Measurements from ENCODE around the gene PTX4.

DNA sequence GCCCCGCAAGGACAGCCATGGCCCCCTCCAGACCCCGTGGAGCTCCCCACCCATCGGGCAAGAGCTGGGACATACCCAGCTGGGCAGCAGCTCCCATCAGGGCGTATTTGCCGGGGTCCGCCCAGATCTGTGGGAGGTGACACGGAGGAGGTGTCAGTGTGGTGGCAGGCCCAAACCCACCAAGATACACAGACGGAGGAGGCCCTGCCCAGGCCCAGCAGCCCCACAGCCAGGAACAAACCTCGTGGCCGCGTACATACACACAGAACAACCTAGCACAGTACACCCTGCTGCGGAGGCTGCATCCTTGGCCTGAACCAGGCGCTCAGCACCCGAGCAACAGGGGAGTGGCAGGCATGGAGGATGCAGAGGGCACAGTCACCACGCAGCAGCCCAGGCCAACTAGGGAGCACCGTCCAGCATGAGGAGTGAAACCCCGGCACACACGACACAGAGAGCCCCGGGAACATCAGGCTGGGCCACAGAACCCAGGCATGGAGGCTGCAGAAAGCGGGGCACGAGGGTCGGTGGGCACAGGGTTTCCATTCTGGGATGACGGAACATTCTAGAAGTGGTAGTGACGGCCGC is 39.4 kb downstream of the PTX4 start:
- no peak for TF ChIP-seq FOXP2 (optimal IDR thresholded peaks at IDR 0.05; ENCODE audit: borderline replicate concordance, extremely low read depth, extremely low read length, insufficient read depth)
- TF ChIP-seq POLR2AphosphoS5 (IDR thresholded peaks at IDR 0.05; ENCODE audit: low read depth, low read length) = no peak
- TF ChIP-seq, protein P1, sequence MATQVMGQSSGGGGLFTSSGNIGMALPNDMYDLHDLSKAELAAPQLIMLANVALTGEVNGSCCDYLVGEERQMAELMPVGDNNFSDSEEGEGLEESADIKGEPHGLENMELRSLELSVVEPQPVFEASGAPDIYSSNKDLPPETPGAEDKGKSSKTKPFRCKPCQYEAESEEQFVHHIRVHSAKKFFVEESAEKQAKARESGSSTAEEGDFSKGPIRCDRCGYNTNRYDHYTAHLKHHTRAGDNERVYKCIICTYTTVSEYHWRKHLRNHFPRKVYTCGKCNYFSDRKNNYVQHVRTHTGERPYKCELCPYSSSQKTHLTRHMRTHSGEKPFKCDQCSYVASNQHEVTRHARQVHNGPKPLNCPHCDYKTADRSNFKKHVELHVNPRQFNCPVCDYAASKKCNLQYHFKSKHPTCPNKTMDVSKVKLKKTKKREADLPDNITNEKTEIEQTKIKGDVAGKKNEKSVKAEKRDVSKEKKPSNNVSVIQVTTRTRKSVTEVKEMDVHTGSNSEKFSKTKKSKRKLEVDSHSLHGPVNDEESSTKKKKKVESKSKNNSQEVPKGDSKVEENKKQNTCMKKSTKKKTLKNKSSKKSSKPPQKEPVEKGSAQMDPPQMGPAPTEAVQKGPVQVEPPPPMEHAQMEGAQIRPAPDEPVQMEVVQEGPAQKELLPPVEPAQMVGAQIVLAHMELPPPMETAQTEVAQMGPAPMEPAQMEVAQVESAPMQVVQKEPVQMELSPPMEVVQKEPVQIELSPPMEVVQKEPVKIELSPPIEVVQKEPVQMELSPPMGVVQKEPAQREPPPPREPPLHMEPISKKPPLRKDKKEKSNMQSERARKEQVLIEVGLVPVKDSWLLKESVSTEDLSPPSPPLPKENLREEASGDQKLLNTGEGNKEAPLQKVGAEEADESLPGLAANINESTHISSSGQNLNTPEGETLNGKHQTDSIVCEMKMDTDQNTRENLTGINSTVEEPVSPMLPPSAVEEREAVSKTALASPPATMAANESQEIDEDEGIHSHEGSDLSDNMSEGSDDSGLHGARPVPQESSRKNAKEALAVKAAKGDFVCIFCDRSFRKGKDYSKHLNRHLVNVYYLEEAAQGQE (IDR thresholded peaks at IDR 0.05; ENCODE audit: insufficient read depth in 1 of 2, low read depth in 2 of 2, low read length in 2 of 2) = no peak

Measured in PFSK-1 (cell line).